ENCODE data around the gene NUP160.

NUP160 gene

DNA sequence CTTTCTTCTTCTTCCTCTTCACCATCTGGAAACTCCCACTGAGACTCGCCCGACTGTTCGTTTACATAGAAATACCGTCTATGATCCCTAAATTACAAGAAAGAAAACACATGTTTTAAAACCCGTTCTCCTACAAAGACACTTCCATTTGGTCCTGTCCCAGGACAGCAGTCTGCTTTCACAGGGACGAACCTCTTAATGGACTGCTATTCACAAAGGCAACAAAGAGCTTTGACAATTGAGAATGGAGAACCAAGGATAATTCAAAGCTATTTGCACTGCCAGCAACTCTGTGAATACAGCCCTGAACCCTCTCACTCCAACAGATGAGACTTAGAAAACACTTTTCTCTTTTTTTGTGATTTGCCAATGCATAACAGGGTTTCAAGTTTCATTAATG, 116.7 kb downstream of the NUP160 start:
- FAIRE-seq (no peak), DNase-seq (ENCODE audit: extremely low spot score, insufficient read length, low read depth) (no peak)

All from GM18507 (cell line).